Measurements from ENCODE around the gene AMT. TPM values are rescaled to one million over a fixed set of nuclear protein-coding genes. Genes with fewer than 3 reads are reported as not detected.

Gene AMT
- total and polyA plus RNA-seq, 2 of the 13 experiments (the other 11 are each of a cell fraction or from before 2014, with no cell fraction given) = 35.3 to 59.0 TPM

- no peak for TF ChIP-seq ZBED4 (CRISPR knock-in tag; IDR thresholded peaks at IDR 0.05; ENCODE audit: borderline replicate concordance)
Observed at GRCh38 chr3:49401766-49402165, 20.5 kb downstream of the AMT start (continued).

GRCh38 chr3:49399461-49399860, 22.8 kb downstream of the AMT start:
- H3K4me1 ChIP-seq (ENCODE audit: insufficient read depth, low read length) = peaks cover 27% of the 10 kb centered on the region
- H3K9me3 ChIP-seq (ENCODE audit: low read length) = no peaks in the 10 kb centered on the region
- TF ChIP-seq CHCHD3 (CRISPR knock-in tag; IDR thresholded peaks at IDR 0.05) = no peak
- in situ Hi-C loops (cut with HindIII; ENCODE audit: extremely low pct_ligation_motif_present, low pct_unique_long_range_greater_than_20kb) (no loop called here), intact Hi-C loops (cut with micrococcal nuclease; ENCODE audit: unreplicated experiment) (no loop called here)
- over 99% methylated on average over 3 of the region's 3 CpGs for WGBS (ENCODE audit: low lambda C conversion rate)
- POLR2A ChIA-PET = interaction anchor here (1.4 kb wide), 1 partner anchor 42 kb away, joined by 4 read pairs; the partner anchor contains the start of gene GPX1
- H3K27me3 ChIP-seq (ENCODE audit: control insufficient read depth in 1 of 2, insufficient read depth in 2 of 2, low read length in 2 of 2) = no peaks in the 10 kb centered on the region
- H3K79me2 ChIP-seq (ENCODE audit: insufficient read depth, low read length) = peaks cover 89% of the 10 kb centered on the region
- DNase-seq (ENCODE audit: low spot score) (no peak), FAIRE-seq (no peak), ATAC-seq (peak; percentile 44; the same call in 2 of the 3 replicates)
- H3K9ac ChIP-seq (ENCODE audit: insufficient read depth, low read depth, low read length) = no peak overlapping the region
- peaks cover 3 to 34% of the 10 kb centered on the region in 2 experiments for H3K36me3 ChIP-seq (replicated peaks in 1 of 2; ENCODE audit: control insufficient read depth in 1 of 2, insufficient read depth in 2 of 2, low read length in 2 of 2)
- H4K20me1 ChIP-seq (ENCODE audit: insufficient read depth, low read length) = peaks cover 54% of the 10 kb centered on the region
- CTCF ChIA-PET (ENCODE audit: low intra/inter-chr PET ratio, low total read pairs) = no interaction called here
- no peak overlapping the region for H3K4me2 ChIP-seq (ENCODE audit: low read depth, low read length)
- no peak overlapping the region for H2AFZ ChIP-seq (ENCODE audit: low read length)
- H3K4me3 ChIP-seq (replicated peaks in 1 of 3; ENCODE audit: insufficient read depth in 1 of 3, low read depth in 2 of 3, low read length in 3 of 3) = no peak overlapping the region
- H3K27ac ChIP-seq (ENCODE audit: extremely low read length, insufficient read depth, low read length) = no peak overlapping the region
- BruUV-seq (replicated peaks) = no TSS peak

All from HepG2 (cell line).